IMR-90 (cell line): ENCODE results near the gene ATP2A3. TPM values are rescaled to one million over a fixed set of nuclear protein-coding genes. Genes with fewer than 3 reads are reported as not detected.

ENCODE experiments used
- ATAC-seq: fragments of 200-7000 bp; cut with Tn5 transposase; 2 replicates; pipeline ENCODE4 v1.9.1; 2020; ENCODE audit warnings: low read depth, mild to moderate bottlenecking, moderate library complexity
- BruUV-seq: library from RNA; stranded (reverse); fragments of 400-500 nt; replicated peaks from 2 replicates; lab custom pipeline; 2021; lab: Mats Ljungman, UMichigan
- CTCF ChIA-PET: fragments of 300-600 bp; formaldehyde crosslinking; extraction: SDS; loops from one replicate; lab custom pipeline; 2021; ENCODE audit warnings: antibody characterized with exemption; lab: Yijun Ruan, JAX
- POLR2A ChIA-PET: fragments of 300-600 bp; sonication (Branson Sonifier 250); formaldehyde crosslinking; loops from one replicate; lab custom pipeline; 2022; ENCODE audit warnings: antibody characterized with exemption; ENCODE audit not compliant: unreplicated experiment; lab: Charles Lee
- DNase-seq: peaks from one replicate; pipeline ENCODE4 v3.0.0; 2013
- H2AFZ ChIP-seq: replicated peaks from 2 replicates; pipeline ENCODE3; 2013; ENCODE audit warnings: low read length, mild to moderate bottlenecking; ENCODE audit not compliant: poor library complexity
- H2AK5ac ChIP-seq: 2 replicates; pipeline ENCODE4 v1.6.1; 2013; ENCODE audit warnings: low read depth, low read length, inconsistent platforms
- H2AK9ac ChIP-seq: replicated peaks from 2 replicates; pipeline ENCODE3; 2013; ENCODE audit warnings: mild to moderate bottlenecking, low read depth, low read length, moderate library complexity; ENCODE audit not compliant: poor library complexity
- H2BK120ac ChIP-seq: 2 replicates; pipeline ENCODE4 v1.6.1; 2013; ENCODE audit warnings: low read depth, low read length, inconsistent platforms
- H2BK15ac ChIP-seq: 3 replicates; pipeline ENCODE4 v1.6.1; 2013; ENCODE audit warnings: low read depth, low read length, inconsistent platforms
- H2BK20ac ChIP-seq: 2 replicates; pipeline ENCODE4 v1.6.1; 2013; ENCODE audit warnings: low read depth, mild to moderate bottlenecking, inconsistent platforms, low read length, moderate library complexity
- H2BK5ac ChIP-seq: 2 replicates; pipeline ENCODE4 v1.6.1; 2013; ENCODE audit warnings: mild to moderate bottlenecking, low read depth, low read length, inconsistent platforms; ENCODE audit not compliant: poor library complexity, severe bottlenecking
- H3K14ac ChIP-seq: replicated peaks from 2 replicates; pipeline ENCODE4 v1.6.1; 2013; ENCODE audit warnings: low read depth, low read length, inconsistent platforms
- H3K18ac ChIP-seq: 2 replicates; pipeline ENCODE4 v1.6.1; 2013; ENCODE audit warnings: low read depth, low read length, control low read depth
- H3K23ac ChIP-seq: 2 replicates; pipeline ENCODE4 v1.6.1; 2013; ENCODE audit warnings: low read depth, low read length, inconsistent platforms
- H3K27ac ChIP-seq: 2 replicates; pipeline ENCODE4 v1.5.1; 2013; ENCODE audit warnings: mild to moderate bottlenecking, control low read depth, low read length; ENCODE audit not compliant: insufficient read depth
- H3K27me3 ChIP-seq: 2 replicates; pipeline ENCODE4 v1.6.1; 2013; ENCODE audit warnings: low read length; ENCODE audit not compliant: control insufficient read depth, insufficient read depth
- H3K36me3 ChIP-seq: 2 replicates; pipeline ENCODE4 v1.6.1; 2013; ENCODE audit warnings: low read length, mixed read lengths; ENCODE audit not compliant: control insufficient read depth, insufficient read depth
- H3K4ac ChIP-seq: 2 replicates; pipeline ENCODE4 v1.6.1; 2013; ENCODE audit warnings: low read depth, low read length, inconsistent platforms
- H3K4me1 ChIP-seq: 2 replicates; pipeline ENCODE4 v1.6.1; 2013; ENCODE audit warnings: low read length, mixed read lengths; ENCODE audit not compliant: control insufficient read depth, insufficient read depth
- H3K4me2 ChIP-seq: 2 replicates; pipeline ENCODE4 v1.6.1; 2013; ENCODE audit warnings: low read depth, mild to moderate bottlenecking, control low read depth, low read length, moderate library complexity
- H3K4me3 ChIP-seq: 2 replicates; pipeline ENCODE4 v1.5.1; 2013; ENCODE audit warnings: low read depth, mild to moderate bottlenecking, control low read depth, low read length, moderate library complexity; ENCODE audit not compliant: insufficient read depth
- H3K56ac ChIP-seq: 2 replicates; pipeline ENCODE4 v1.6.1; 2013; ENCODE audit warnings: low read length, inconsistent platforms; ENCODE audit not compliant: insufficient read depth; ENCODE audit errors: extremely low read depth
- H3K79me1 ChIP-seq, 2 experiments: 2 replicates each; pipeline ENCODE4 v1.6.1; 2013; ENCODE audit warnings: low read length in 2 of 2, inconsistent platforms in 1 of 2, low read depth in 1 of 2
- H3K9ac ChIP-seq: 2 replicates; pipeline ENCODE4 v1.6.1; 2013; ENCODE audit warnings: low read depth, low read length, control low read depth
- H3K9me1 ChIP-seq: 2 replicates; pipeline ENCODE4 v1.6.1; 2013; ENCODE audit warnings: low read length, inconsistent platforms; ENCODE audit not compliant: insufficient read depth
- H3K9me3 ChIP-seq: 2 replicates; pipeline ENCODE4 v1.6.1; 2013; ENCODE audit warnings: low read length; ENCODE audit not compliant: control insufficient read depth, insufficient read depth
- H4K20me1 ChIP-seq: 2 replicates; pipeline ENCODE4 v1.6.1; 2013; ENCODE audit warnings: low read length, inconsistent platforms; ENCODE audit not compliant: insufficient read depth
- H4K5ac ChIP-seq: 2 replicates; pipeline ENCODE4 v1.6.1; 2013; ENCODE audit warnings: mild to moderate bottlenecking, low read depth, low read length, control low read depth
- H4K8ac ChIP-seq, 2 experiments: 2 replicates each; pipeline ENCODE4 v1.6.1; 2013; ENCODE audit warnings: low read depth in 2 of 2, low read length in 2 of 2, control low read depth in 1 of 2, inconsistent platforms in 1 of 2
- H4K91ac ChIP-seq: 2 replicates; pipeline ENCODE4 v1.6.1; 2013; ENCODE audit warnings: low read depth, low read length, inconsistent platforms; ENCODE audit not compliant: insufficient read depth
- BHLHE40 ChIP-seq: fragments of 150-350 bp; IDR thresholded peaks from 2 replicates; pipeline ENCODE4 v1.6.1; 2016; ENCODE audit warnings: mild to moderate bottlenecking, low read depth, low read length
- CEBPB ChIP-seq: IDR thresholded peaks from 2 replicates; pipeline ENCODE4 v1.6.1; 2012; ENCODE audit warnings: low read depth, low read length, improper control_type of control experiment
- CHD1 ChIP-seq: IDR thresholded peaks from 2 replicates; pipeline ENCODE4 v1.6.1; 2012; ENCODE audit warnings: low read depth, low read length, improper control_type of control experiment
- MXI1 ChIP-seq: IDR thresholded peaks from 2 replicates; pipeline ENCODE4 v1.6.1; 2012; ENCODE audit warnings: low read depth, mild to moderate bottlenecking, low read length, moderate library complexity, borderline replicate concordance
- NFE2L2 ChIP-seq: fragments of 150-350 bp; IDR thresholded peaks from 2 replicates; pipeline ENCODE4 v1.6.1; 2016; ENCODE audit warnings: low read depth, mild to moderate bottlenecking, low read length
- POLR2A ChIP-seq: IDR thresholded peaks from 2 replicates; pipeline ENCODE4 v1.6.1; 2012; ENCODE audit warnings: mild to moderate bottlenecking, low read depth, low read length
- RAD21 ChIP-seq: IDR thresholded peaks from 2 replicates; pipeline ENCODE4 v1.6.1; 2012; ENCODE audit warnings: low read length, improper control_type of control experiment
- RCOR1 ChIP-seq: IDR thresholded peaks from 2 replicates; pipeline ENCODE4 v1.6.1; 2012; ENCODE audit warnings: mild to moderate bottlenecking, low read length, improper control_type of control experiment; ENCODE audit not compliant: insufficient replicate concordance
- SMC3 ChIP-seq: fragments of 150-350 bp; IDR thresholded peaks from 2 replicates; pipeline ENCODE4 v1.6.1; 2016; ENCODE audit warnings: low read depth, mild to moderate bottlenecking, antibody characterized with exemption, low read length, moderate library complexity
- WGBS, 2 experiments: methylation state at CpG; one replicate each; pipeline versions ENCODE4 v1.1.5 to v1.1.7; 2013; ENCODE audit warnings: missing lambda C conversion rate in 2 of 2; ENCODE audit not compliant: insufficient read length in 1 of 2; ENCODE audit errors: extremely low coverage in 2 of 2; 5-methylcytosine and 5-hydroxymethylcytosine counted together
- dilution Hi-C: fragments of 300-500 bp; cut with HindIII; formaldehyde crosslinking; loops from one replicate; pipeline ENCODE4 v1.14.3; 2018; ENCODE audit warnings: low sequenced_read_pairs; ENCODE audit not compliant: unreplicated experiment
- in situ Hi-C: fragments of 300-500 bp; cut with MboI; formaldehyde crosslinking; loops from 3 replicates; pipeline ENCODE4 v1.14.3; 2019; ENCODE audit warnings: low sequenced_read_pairs, inconsistent platforms, mixed read lengths
- intact Hi-C: fragments of 100-400 bp; cut with micrococcal nuclease; formaldehyde crosslinking; loops from 2 replicates; pipeline ENCODE4 v1.10.0; 2022
- polyA plus RNA-seq, 3 experiments: library from polyadenylated mRNA; depleted of rRNA; stranded (reverse); fragments of >200 nt; gene quantifications; 2 replicates each; pipeline ENCODE4 v1.2.3, GENCODE V29; 2012; ENCODE audit warnings: low replicate concordance in 1 of 3
- total RNA-seq: library from RNA; depleted of rRNA; stranded (reverse); fragments of >200 nt; gene quantifications from 2 replicates; pipeline ENCODE4 v1.2.3, GENCODE V29; 2012
- TF ChIP-seq, protein P1 (sequence below): fragments of 150-350 bp; IDR thresholded peaks from 2 replicates; pipeline ENCODE4 v1.6.1; 2016; ENCODE audit warnings: low read depth, mild to moderate bottlenecking, low read length, moderate library complexity, borderline replicate concordance
- TF ChIP-seq, protein P2 (sequence below): conservative IDR thresholded peaks from 2 replicates; pipeline ENCODE4 v1.5.1; 2012; ENCODE audit warnings: mild to moderate bottlenecking, low read depth, low read length, improper control_type of control experiment

The ATP2A3 gene
- total and polyA plus RNA-seq, 2 of the 4 experiments (the other 2 are of a cell fraction): 0.18 to 0.63 TPM

DNA sequence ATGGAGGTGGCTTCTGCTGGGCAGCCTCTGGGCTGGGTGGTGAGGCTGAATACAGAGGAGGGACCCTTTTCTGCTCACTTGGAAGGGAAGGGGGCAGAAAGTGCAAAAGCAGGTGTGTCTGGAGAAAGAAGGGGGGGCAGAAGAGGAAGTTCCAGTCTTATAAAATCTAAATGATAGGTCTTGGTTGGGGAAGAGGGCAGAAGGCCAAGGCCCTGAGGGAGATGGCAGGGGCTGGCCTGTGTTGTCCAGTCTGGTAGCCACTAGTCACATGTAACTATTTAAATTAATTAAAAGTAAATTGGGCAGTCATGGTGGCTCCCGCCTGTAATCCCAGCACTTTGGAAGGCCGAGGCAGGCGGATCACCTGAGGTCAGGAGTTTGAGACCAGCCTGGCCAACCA, 68.9 kb downstream of the ATP2A3 start (continued):
- TF ChIP-seq, protein P1, sequence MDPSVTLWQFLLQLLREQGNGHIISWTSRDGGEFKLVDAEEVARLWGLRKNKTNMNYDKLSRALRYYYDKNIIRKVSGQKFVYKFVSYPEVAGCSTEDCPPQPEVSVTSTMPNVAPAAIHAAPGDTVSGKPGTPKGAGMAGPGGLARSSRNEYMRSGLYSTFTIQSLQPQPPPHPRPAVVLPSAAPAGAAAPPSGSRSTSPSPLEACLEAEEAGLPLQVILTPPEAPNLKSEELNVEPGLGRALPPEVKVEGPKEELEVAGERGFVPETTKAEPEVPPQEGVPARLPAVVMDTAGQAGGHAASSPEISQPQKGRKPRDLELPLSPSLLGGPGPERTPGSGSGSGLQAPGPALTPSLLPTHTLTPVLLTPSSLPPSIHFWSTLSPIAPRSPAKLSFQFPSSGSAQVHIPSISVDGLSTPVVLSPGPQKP: no peak
- TF ChIP-seq BHLHE40: no peak
- TF ChIP-seq SMC3: no peak
- TF ChIP-seq NFE2L2: no peak

DNA sequence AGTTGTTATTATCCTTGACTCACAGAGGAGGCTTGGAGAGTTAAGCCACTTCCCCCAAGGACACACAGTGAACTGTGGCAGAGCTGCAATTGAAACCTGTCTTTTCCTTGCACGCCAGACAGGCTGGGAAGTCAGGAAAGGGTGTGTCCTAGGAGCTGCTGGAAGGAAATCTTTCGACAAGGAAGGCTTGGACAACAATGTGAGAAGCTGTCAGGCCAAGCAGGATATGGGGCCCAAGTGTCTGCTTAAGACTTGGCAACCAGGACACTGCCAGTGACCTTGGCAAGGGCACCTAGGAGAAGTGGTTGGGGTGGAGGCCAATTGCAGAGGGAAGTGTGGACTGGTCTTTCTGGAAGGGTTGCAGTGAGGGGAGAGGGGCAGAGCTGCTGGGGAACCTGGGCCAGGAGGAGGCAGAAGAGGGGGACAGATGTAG, 69.3 kb downstream of the ATP2A3 start:
- in situ Hi-C loops: no loop called here
- ChIA-PET POLR2A (no interaction called here), CTCF (interaction anchor here (0.5 kb wide), 1 partner anchor 19 kb away, joined by 3 read pairs; no protein-coding TSS in a partner anchor)
- Histone ChIP-seq H3K4ac (no peak overlapping the region), H3K4me3 (no peak overlapping the region), H4K8ac (no peak overlapping the region), H2BK20ac (peak overlapping the region; percentile 23; the same call in 1 of the 2 replicates), H3K4me2 (no peak overlapping the region), H3K27me3 (peaks cover 2% of the 10 kb centered on the region; the same call in 1 of the 2 replicates), H3K36me3 (no peaks in the 10 kb centered on the region), H3K18ac (no peak overlapping the region), H3K23ac (no peak overlapping the region), H2BK120ac (no peak overlapping the region), H3K9me1 (peaks cover 23% of the 10 kb centered on the region), H4K20me1 (peaks cover 6% of the 10 kb centered on the region; the same call in 1 of the 2 replicates), H3K56ac (no peak overlapping the region), H3K4me1 (peaks cover 21% of the 10 kb centered on the region), H2AK5ac (peak overlapping the region; percentile 3; the same call in 1 of the 2 replicates), H4K5ac (no peak overlapping the region), H3K9me3 (no peaks in the 10 kb centered on the region), H3K27ac (no peak overlapping the region), H2AFZ (peak overlapping the region; percentile 54), H2AK9ac (peak overlapping the region; percentile 63), H3K9ac (no peak overlapping the region), H2BK5ac (no peak overlapping the region), H3K14ac (no peak overlapping the region; the same call in 1 of the 2 replicates), H3K79me1 (peaks cover 3 to 22% of the 10 kb centered on the region in 2 experiments; a peak in 3 of 4 replicates), H4K91ac (no peak overlapping the region), H2BK15ac (no peak overlapping the region)
- no TSS peak for BruUV-seq
- dilution Hi-C loops: no loop called here
- ATAC-seq (no peak), DNase-seq (peak; percentile 47)
- WGBS, 2 experiments: 20% methylated on average over 1 of the region's 2 CpGs; no CpG with 5 or more reads in 1 of the 2 experiments
- intact Hi-C loops: no loop called here
- TF ChIP-seq POLR2A (no peak), BHLHE40 (no peak), SMC3 (no peak), RAD21 (no peak), RCOR1 (no peak), CEBPB (no peak), NFE2L2 (no peak), MXI1 (no peak), CHD1 (no peak)
- TF ChIP-seq, protein P1: no peak
- TF ChIP-seq, protein P2, sequence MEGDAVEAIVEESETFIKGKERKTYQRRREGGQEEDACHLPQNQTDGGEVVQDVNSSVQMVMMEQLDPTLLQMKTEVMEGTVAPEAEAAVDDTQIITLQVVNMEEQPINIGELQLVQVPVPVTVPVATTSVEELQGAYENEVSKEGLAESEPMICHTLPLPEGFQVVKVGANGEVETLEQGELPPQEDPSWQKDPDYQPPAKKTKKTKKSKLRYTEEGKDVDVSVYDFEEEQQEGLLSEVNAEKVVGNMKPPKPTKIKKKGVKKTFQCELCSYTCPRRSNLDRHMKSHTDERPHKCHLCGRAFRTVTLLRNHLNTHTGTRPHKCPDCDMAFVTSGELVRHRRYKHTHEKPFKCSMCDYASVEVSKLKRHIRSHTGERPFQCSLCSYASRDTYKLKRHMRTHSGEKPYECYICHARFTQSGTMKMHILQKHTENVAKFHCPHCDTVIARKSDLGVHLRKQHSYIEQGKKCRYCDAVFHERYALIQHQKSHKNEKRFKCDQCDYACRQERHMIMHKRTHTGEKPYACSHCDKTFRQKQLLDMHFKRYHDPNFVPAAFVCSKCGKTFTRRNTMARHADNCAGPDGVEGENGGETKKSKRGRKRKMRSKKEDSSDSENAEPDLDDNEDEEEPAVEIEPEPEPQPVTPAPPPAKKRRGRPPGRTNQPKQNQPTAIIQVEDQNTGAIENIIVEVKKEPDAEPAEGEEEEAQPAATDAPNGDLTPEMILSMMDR: no peak
